Ovary (tissue), 9 donors: ENCODE results near the gene SLC17A5. TPM values are rescaled to one million over a fixed set of nuclear protein-coding genes. Genes with fewer than 3 reads are reported as not detected.
"Not testable (repeated sequence)": the region's sequence is repeated elsewhere in the genome, so short reads cannot be mapped to it uniquely, and the experiment has no call there.

Experiments used
- DNase-seq, 5 donors: peaks; one replicate each; pipeline ENCODE4 v3.0.0-alpha.2; 2019 to 2020
- H3K27ac ChIP-seq, 2 donors: fragments of 200-600 bp; one replicate each; pipeline versions ENCODE4 v1.5.1 to v1.8.0; 2019 to 2022
- H3K27me3 ChIP-seq: fragments of 200-600 bp; one replicate; pipeline ENCODE4 v1.8.0; 2022
- H3K36me3 ChIP-seq: fragments of 200-600 bp; sonication (generic); one replicate; pipeline ENCODE4 v1.5.1; 2019
- H3K4me1 ChIP-seq: one replicate; pipeline ENCODE4 v1.8.1; 2013; ENCODE audit warnings: mild to moderate bottlenecking, moderate library complexity; ENCODE audit not compliant: insufficient read depth
- H3K4me3 ChIP-seq: fragments of 200-600 bp; sonication (generic); one replicate; pipeline ENCODE4 v1.5.1; 2017
- H3K9me3 ChIP-seq, 2 donors: fragments of 200-600 bp in 1 of 2; sonication (generic) in 1 of 2; one replicate each; pipeline versions ENCODE4 v1.5.1 to v1.8.1; 2013 to 2019; ENCODE audit warnings: mild to moderate bottlenecking in 1 of 2, moderate library complexity in 1 of 2
- CTCF ChIP-seq, 3 donors: fragments of 450-650 bp in 2 of 3; fragments of 200-600 bp in 1 of 3; IDR thresholded peaks; one replicate each; pipeline versions ENCODE4 v1.5.1 to v1.8.0; 2016 to 2022; ENCODE audit warnings: antibody characterized with exemption in 3 of 3, mild to moderate bottlenecking in 1 of 3
- EP300 ChIP-seq: sonication (generic); formaldehyde crosslinking; IDR thresholded peaks from one replicate; pipeline ENCODE4 v1.6.1; 2017; ENCODE audit warnings: antibody characterized with exemption
- POLR2A ChIP-seq: fragments of 450-650 bp; IDR thresholded peaks from one replicate; pipeline ENCODE4 v1.6.1; 2017; ENCODE audit warnings: antibody characterized with exemption, mild to moderate bottlenecking, moderate library complexity
- WGBS, 3 donors: extraction: QIAGEN DNeasy Blood & Tissue Kit in 1 of 3; methylation state at CpG; one replicate each; pipeline versions ENCODE4 v1.1.5 to v1.1.7; 2013 to 2017; 5-methylcytosine and 5-hydroxymethylcytosine counted together
- intact Hi-C, 4 donors: fragments of 100-400 bp; cut with DNase I; formaldehyde crosslinking; loops; one replicate each; pipeline versions ENCODE4 v1.11.0 to v1.15.1; 2022 to 2023
- polyA plus RNA-seq, 2 donors: library from polyadenylated mRNA; stranded (reverse); fragments of 200-250 nt in 1 of 2; fragments of 350-450 nt in 1 of 2; fragmentation: Illumina TruSeq in 1 of 2; extraction: RNeasy Lipid Tissue Mini Kit (QIAGEN cat#74804) in 1 of 2; gene quantifications; one replicate each; pipeline ENCODE4 v1.2.3, GENCODE V29; 2013 to 2014
- total RNA-seq, 7 donors: library from RNA; depleted of rRNA in 2 of 7; stranded (reverse); fragments of >200 nt in 2 of 7; fragmentation: NEBNext Ultra II Directional in 3 of 7; extraction: Animal tissue kit (Norgen Biotek cat#: 25700) in 3 of 7; gene quantifications; one replicate each; pipeline versions ENCODE4 v1.1.0 to v1.2.4, GENCODE V29; 2016 to 2023
- donor health status: DM: no; HTN: no; CAD: no; lungs with moderate emphysema.
- donor health status: DM: no; HTN: no; CAD: no.
- donor health status: Bipolar disorder and iron deficiency.
- donor health status: DM: yes; HTN: yes; CAD: no.
- donor health status: DM: no; HTN: no; CAD: no.
- donor health status: DM: yes; HTN: yes; CAD: no.

The SLC17A5 gene
- total and polyA plus RNA-seq, 9 donors: 4.3 to 18.3 (median 7.0) TPM

- Histone ChIP-seq H3K4me3 (no peak overlapping the region), H3K36me3 (no peaks in the 10 kb centered on the region), H3K9me3 (no peaks in the 10 kb centered on the region), H3K27me3 (no peaks in the 10 kb centered on the region), H3K27ac (peak overlapping the region; percentile 69 to 84), H3K4me1 (peaks cover 6% of the 10 kb centered on the region)
- TF ChIP-seq POLR2A (no peak), EP300 (no peak), CTCF (IDR thresholded peaks at IDR 0.05) (no peak)
- peak in 4 of 5 donors; percentile 38 to 66 (median 54) for DNase-seq
- intact Hi-C loops: loop anchor here in 3 of 4 donors (2.0 to 5.0 kb wide), 3 partner anchors 57 to 1637 kb away; partner anchors contain the start of gene EEF1A1 (in 2 of the 3)
- 1 to 4% (median 3%) methylated on average over 4 of the region's 4 CpGs for WGBS, 3 donors
These were observed 73.9 kb downstream of the SLC17A5 start for GRCh38 chr6:73579851-73580246.

- DNase-seq: peak; percentile 21 to 52 (median 51)
- 60 to 76% (median 66%) methylated on average over 4 of the region's 4 CpGs for WGBS, 3 donors
- intact Hi-C loops: no loop called here
These were observed 74.4 kb downstream of the SLC17A5 start for GRCh38 chr6:73579389-73579788.

GRCh38 chr6:73577676-73578075 lies 76.1 kb downstream of the SLC17A5 start:
- Histone ChIP-seq H3K27me3 (no peaks in the 10 kb centered on the region), H3K27ac (no peak overlapping the region), H3K36me3 (no peaks in the 10 kb centered on the region), H3K9me3 (no peaks in the 10 kb centered on the region), H3K4me1 (peaks cover 6% of the 10 kb centered on the region), H3K4me3 (no peak overlapping the region)
- TF ChIP-seq POLR2A: no peak
- TF ChIP-seq EP300: no peak
- TF ChIP-seq CTCF (IDR thresholded peaks at IDR 0.05): no peak
- no peak for DNase-seq
- intact Hi-C loops: no loop called here
- WGBS, 3 donors: 54 to 65% (median 59%) methylated on average over 2 of the region's 2 CpGs

More at GRCh38 chr6:73579389-73579788, 74.4 kb downstream of the SLC17A5 start:
- H3K4me3 ChIP-seq: no peak overlapping the region
- H3K4me1 ChIP-seq: peaks cover 6% of the 10 kb centered on the region
- peak overlapping the region; percentile 69 to 84 for H3K27ac ChIP-seq
- no peak for TF ChIP-seq POLR2A
- TF ChIP-seq CTCF (IDR thresholded peaks at IDR 0.05): no peak
- no peak for TF ChIP-seq EP300
- no peaks in the 10 kb centered on the region for H3K27me3 ChIP-seq
- H3K9me3 ChIP-seq: no peaks in the 10 kb centered on the region
- no peaks in the 10 kb centered on the region for H3K36me3 ChIP-seq

GRCh38 chr6:73572531-73572930 lies 81.3 kb downstream of the SLC17A5 start:
- H3K36me3 ChIP-seq, intact Hi-C loops, DNase-seq, H3K4me1 ChIP-seq, H3K27me3 ChIP-seq, H3K4me3 ChIP-seq, H3K9me3 ChIP-seq, H3K27ac ChIP-seq: not testable (repeated sequence)
- WGBS, 3 donors: 96 to 98% (median 97%) methylated on average over 29 to 32 of the region's 32 CpGs

GRCh38 chr6:73571218-73572181 lies 82.3 kb downstream of the SLC17A5 start:
- H3K4me1 ChIP-seq, H3K4me3 ChIP-seq, H3K27me3 ChIP-seq, H3K27ac ChIP-seq, intact Hi-C loops, H3K36me3 ChIP-seq, H3K9me3 ChIP-seq, DNase-seq: not testable (repeated sequence)
- WGBS, 3 donors: 84 to 88% (median 85%) methylated on average over 19 of the region's 19 CpGs
